Loucy (cell line): ENCODE measurements around the gene SBK3.

Experiments
- EZH2phosphoT487 ChIP-seq: fragments of 200-600 bp; IDR thresholded peaks from 2 replicates; pipeline ENCODE4 v1.6.1; 2018; ENCODE audit warnings: antibody characterized with exemption, mild to moderate bottlenecking, moderate library complexity, borderline replicate concordance
- TF ChIP-seq, protein P1 (sequence below): fragments of 200-600 bp; sonication (generic); conservative IDR thresholded peaks from 2 replicates; pipeline ENCODE4 v1.5.1; 2014; ENCODE audit warnings: mild to moderate bottlenecking, antibody characterized with exemption, low read length

DNA sequence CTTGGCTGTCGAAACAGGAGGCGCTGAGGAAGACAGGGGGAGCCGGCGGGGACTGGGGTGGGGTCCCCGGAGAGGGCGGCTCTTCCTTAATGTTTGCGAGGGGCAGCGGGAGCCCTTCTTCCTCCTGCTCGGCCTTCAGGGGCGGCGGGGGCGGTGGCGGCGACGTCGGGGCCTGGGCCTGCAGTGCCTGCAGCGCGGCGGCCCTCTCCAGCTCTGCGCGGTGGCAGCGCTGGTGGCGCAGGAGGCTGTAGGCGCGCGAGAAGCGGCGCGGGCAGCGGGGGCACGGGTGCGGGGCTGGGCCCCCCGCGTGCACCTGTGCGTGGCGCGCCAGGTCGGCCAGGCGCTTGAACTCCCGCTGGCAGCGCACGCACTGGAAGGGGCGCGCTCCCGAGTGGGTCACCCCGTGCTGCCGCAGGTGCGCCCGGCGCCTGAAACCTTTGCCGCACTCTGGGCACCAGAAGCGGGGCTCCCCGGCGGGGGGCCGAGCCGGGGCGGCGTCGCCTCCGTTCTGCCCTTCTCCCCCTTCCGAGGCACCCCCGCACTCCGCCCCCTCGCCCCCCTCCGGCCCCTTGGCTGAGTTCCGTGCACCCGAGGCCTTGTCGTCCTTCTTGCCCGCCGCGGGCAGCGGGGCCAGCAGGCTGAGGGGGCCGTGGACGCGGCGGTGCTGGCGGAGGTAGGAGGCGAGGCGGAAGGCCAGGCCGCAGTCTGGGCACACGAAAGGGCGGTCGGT lies 32.9 kb upstream of the SBK3 start:
- TF ChIP-seq, protein P1, sequence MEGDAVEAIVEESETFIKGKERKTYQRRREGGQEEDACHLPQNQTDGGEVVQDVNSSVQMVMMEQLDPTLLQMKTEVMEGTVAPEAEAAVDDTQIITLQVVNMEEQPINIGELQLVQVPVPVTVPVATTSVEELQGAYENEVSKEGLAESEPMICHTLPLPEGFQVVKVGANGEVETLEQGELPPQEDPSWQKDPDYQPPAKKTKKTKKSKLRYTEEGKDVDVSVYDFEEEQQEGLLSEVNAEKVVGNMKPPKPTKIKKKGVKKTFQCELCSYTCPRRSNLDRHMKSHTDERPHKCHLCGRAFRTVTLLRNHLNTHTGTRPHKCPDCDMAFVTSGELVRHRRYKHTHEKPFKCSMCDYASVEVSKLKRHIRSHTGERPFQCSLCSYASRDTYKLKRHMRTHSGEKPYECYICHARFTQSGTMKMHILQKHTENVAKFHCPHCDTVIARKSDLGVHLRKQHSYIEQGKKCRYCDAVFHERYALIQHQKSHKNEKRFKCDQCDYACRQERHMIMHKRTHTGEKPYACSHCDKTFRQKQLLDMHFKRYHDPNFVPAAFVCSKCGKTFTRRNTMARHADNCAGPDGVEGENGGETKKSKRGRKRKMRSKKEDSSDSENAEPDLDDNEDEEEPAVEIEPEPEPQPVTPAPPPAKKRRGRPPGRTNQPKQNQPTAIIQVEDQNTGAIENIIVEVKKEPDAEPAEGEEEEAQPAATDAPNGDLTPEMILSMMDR: no peak
- no peak for TF ChIP-seq EZH2phosphoT487
